HUES6 (cell line): Measurements from ENCODE around the gene SPRY4.

ENCODE experiments used
- H3K27ac ChIP-seq: 2 replicates; pipeline ENCODE4 v1.7.0; 2013; ENCODE audit warnings: low read depth, mild to moderate bottlenecking, low read length, inconsistent platforms
- H3K27me3 ChIP-seq: 2 replicates; pipeline ENCODE4 v1.6.1; 2013; ENCODE audit warnings: low read length; ENCODE audit not compliant: control insufficient read depth, insufficient read depth
- H3K36me3 ChIP-seq: 2 replicates; pipeline ENCODE4 v1.6.1; 2013; ENCODE audit warnings: low read length; ENCODE audit not compliant: control insufficient read depth, insufficient read depth
- H3K4me1 ChIP-seq: 2 replicates; pipeline ENCODE4 v1.6.1; 2013; ENCODE audit warnings: low read length; ENCODE audit not compliant: control insufficient read depth, insufficient read depth
- H3K4me3 ChIP-seq: 2 replicates; pipeline ENCODE4 v1.5.1; 2013; ENCODE audit warnings: low read depth, low read length
- H3K9ac ChIP-seq: one replicate; pipeline ENCODE4 v1.6.1; 2013; ENCODE audit warnings: mild to moderate bottlenecking, low read length
- H3K9me3 ChIP-seq: 2 replicates; pipeline ENCODE4 v1.6.1; 2013; ENCODE audit warnings: low read depth, low read length; ENCODE audit not compliant: control insufficient read depth, insufficient read depth

Gene SPRY4

GRCh38 chr5:142293486-142293885 lies 31.3 kb downstream of the SPRY4 start:
- H3K9me3 ChIP-seq: no peaks in the 10 kb centered on the region
- no peaks in the 10 kb centered on the region for H3K27me3 ChIP-seq
- no peak overlapping the region for H3K4me3 ChIP-seq
- H3K27ac ChIP-seq: no peak overlapping the region
- peaks cover 61% of the 10 kb centered on the region for H3K4me1 ChIP-seq
- H3K36me3 ChIP-seq: peaks cover 4% of the 10 kb centered on the region; the same call in 1 of the 2 replicates
- H3K9ac ChIP-seq: no peak overlapping the region

GRCh38 chr5:142292808-142293207 lies 32.0 kb downstream of the SPRY4 start:
- Histone ChIP-seq H3K36me3 (peaks cover 4% of the 10 kb centered on the region; the same call in 1 of the 2 replicates), H3K9ac (no peak overlapping the region), H3K27me3 (no peaks in the 10 kb centered on the region), H3K9me3 (no peaks in the 10 kb centered on the region), H3K4me1 (peaks cover 68% of the 10 kb centered on the region), H3K4me3 (no peak overlapping the region), H3K27ac (no peak overlapping the region)

GRCh38 chr5:142292249-142292648 lies 32.6 kb downstream of the SPRY4 start:
- no peaks in the 10 kb centered on the region for H3K9me3 ChIP-seq
- H3K27ac ChIP-seq: no peak overlapping the region
- H3K9ac ChIP-seq: no peak overlapping the region
- H3K36me3 ChIP-seq: peaks cover 4% of the 10 kb centered on the region; the same call in 1 of the 2 replicates
- H3K4me1 ChIP-seq: peaks cover 69% of the 10 kb centered on the region
- no peaks in the 10 kb centered on the region for H3K27me3 ChIP-seq
- H3K4me3 ChIP-seq: no peak overlapping the region

GRCh38 chr5:142290577-142291299 lies 34.1 kb downstream of the SPRY4 start:
- Histone ChIP-seq H3K4me3 (no peak overlapping the region), H3K9me3 (no peaks in the 10 kb centered on the region), H3K27ac (peak overlapping the region; percentile 20; the same call in 1 of the 2 replicates), H3K4me1 (peaks cover 56% of the 10 kb centered on the region), H3K27me3 (no peaks in the 10 kb centered on the region), H3K9ac (peak overlapping the region; percentile 27), H3K36me3 (peaks cover 4% of the 10 kb centered on the region; the same call in 1 of the 2 replicates)

GRCh38 chr5:142289708-142290576 lies 34.9 kb downstream of the SPRY4 start:
- Histone ChIP-seq H3K36me3 (peaks cover 4% of the 10 kb centered on the region; the same call in 1 of the 2 replicates), H3K9ac (peak overlapping the region; percentile 27), H3K4me1 (peaks cover 49% of the 10 kb centered on the region), H3K27me3 (no peaks in the 10 kb centered on the region), H3K9me3 (no peaks in the 10 kb centered on the region), H3K4me3 (no peak overlapping the region), H3K27ac (peak overlapping the region; percentile 20; the same call in 1 of the 2 replicates)

GRCh38 chr5:142287973-142288313 lies 36.9 kb downstream of the SPRY4 start:
- Histone ChIP-seq H3K9me3 (no peaks in the 10 kb centered on the region), H3K4me3 (no peak overlapping the region), H3K27ac (0 out of 2 replicates have a peak overlapping the region, but pooled peaks have one; percentile 20), H3K36me3 (peaks cover 4% of the 10 kb centered on the region; the same call in 1 of the 2 replicates), H3K4me1 (peaks cover 57% of the 10 kb centered on the region), H3K9ac (no peak overlapping the region), H3K27me3 (no peaks in the 10 kb centered on the region)

- peaks cover 4% of the 10 kb centered on the region; the same call in 1 of the 2 replicates for H3K36me3 ChIP-seq
- H3K27me3 ChIP-seq: no peaks in the 10 kb centered on the region
- H3K4me3 ChIP-seq: no peak overlapping the region
- H3K9ac ChIP-seq: peak overlapping the region; percentile 5
- 0 out of 2 replicates have a peak overlapping the region, but pooled peaks have one; percentile 20 for H3K27ac ChIP-seq
- H3K9me3 ChIP-seq: no peaks in the 10 kb centered on the region
- peaks cover 56% of the 10 kb centered on the region for H3K4me1 ChIP-seq
Observed at GRCh38 chr5:142287096-142287972, 37.5 kb downstream of the SPRY4 start.

GRCh38 chr5:142286111-142286510 lies 38.7 kb downstream of the SPRY4 start:
- Histone ChIP-seq H3K4me3 (no peak overlapping the region), H3K27me3 (no peaks in the 10 kb centered on the region), H3K9ac (no peak overlapping the region), H3K9me3 (no peaks in the 10 kb centered on the region), H3K4me1 (peaks cover 57% of the 10 kb centered on the region), H3K27ac (no peak overlapping the region), H3K36me3 (no peaks in the 10 kb centered on the region)

- no peaks in the 10 kb centered on the region for H3K9me3 ChIP-seq
- H3K27me3 ChIP-seq: no peaks in the 10 kb centered on the region
- peaks cover 57% of the 10 kb centered on the region for H3K4me1 ChIP-seq
- H3K9ac ChIP-seq: no peak overlapping the region
- H3K36me3 ChIP-seq: no peaks in the 10 kb centered on the region
- H3K27ac ChIP-seq: no peak overlapping the region
- no peak overlapping the region for H3K4me3 ChIP-seq
Observed at GRCh38 chr5:142283304-142283703, 41.5 kb downstream of the SPRY4 start.

GRCh38 chr5:142281966-142282365 lies 42.9 kb downstream of the SPRY4 start:
- no peaks in the 10 kb centered on the region for H3K36me3 ChIP-seq
- H3K9me3 ChIP-seq: no peaks in the 10 kb centered on the region
- no peaks in the 10 kb centered on the region for H3K27me3 ChIP-seq
- peaks cover 51% of the 10 kb centered on the region for H3K4me1 ChIP-seq
- H3K4me3 ChIP-seq: no peak overlapping the region
- H3K27ac ChIP-seq: no peak overlapping the region
- H3K9ac ChIP-seq: no peak overlapping the region
